SK-N-SH (cell line): Measurements from ENCODE around the gene CYP2W1. TPM values are rescaled to one million over a fixed set of nuclear protein-coding genes. Genes with fewer than 3 reads are reported as not detected.

Experiments
- CTCF ChIA-PET: fragments of 300-600, 350-600 bp; formaldehyde crosslinking; extraction: SDS; loops from one replicate; lab custom pipeline; 2021; lab: Yijun Ruan, JAX
- POLR2A ChIA-PET: fragments of 350-600 bp; sonication (Branson Sonifier 250); formaldehyde crosslinking; extraction: SDS; loops from one replicate; lab custom pipeline; 2020; ENCODE audit warnings: antibody characterized with exemption, inconsistent platforms; lab: Yijun Ruan, JAX
- DNase-seq: peaks from one replicate; pipeline ENCODE4 v3.0.0; 2012
- H2AFZ ChIP-seq: fragments of 200-600 bp; sonication (generic); 2 replicates; pipeline ENCODE4 v1.8.1; 2016; ENCODE audit warnings: antibody characterized with exemption, mild to moderate bottlenecking, low read depth
- H3F3A ChIP-seq: fragments of 200-600 bp; sonication (generic); replicated peaks from 2 replicates; pipeline ENCODE3; 2016; ENCODE audit warnings: antibody characterized with exemption, mild to moderate bottlenecking; ENCODE audit not compliant: insufficient read depth
- H3K27ac ChIP-seq, 2 experiments: fragments of 200-500 bp in 1 of 2; fragments of 200-600 bp in 1 of 2; sonication (Bioruptor generic) in 1 of 2; sonication (generic), shearing (Covaris generic) in 1 of 2; 2 replicates each; pipeline versions ENCODE4 v1.5.1 to v1.6.1; 2014 to 2016; ENCODE audit warnings: low read depth in 2 of 2, inconsistent platforms in 1 of 2, low read length in 1 of 2, mild to moderate bottlenecking in 1 of 2, mixed read lengths in 1 of 2
- H3K27me3 ChIP-seq: fragments of 200-600 bp; sonication (generic), shearing (Covaris generic); 2 replicates; pipeline ENCODE4 v1.6.1; 2016; ENCODE audit warnings: mixed run types; ENCODE audit not compliant: insufficient read depth
- H3K36me3 ChIP-seq, 2 experiments: fragments of 200-500 bp in 1 of 2; fragments of 200-600 bp in 1 of 2; sonication (Bioruptor generic) in 1 of 2; sonication (generic) in 1 of 2; replicated peaks in 1 of 2; 2 replicates each; pipeline versions ENCODE3 to v1.5.1; 2014 to 2016; ENCODE audit warnings: low read length in 1 of 2, mild to moderate bottlenecking in 1 of 2; ENCODE audit not compliant: insufficient read depth in 2 of 2, control insufficient read depth in 1 of 2
- H3K4me1 ChIP-seq, 2 experiments: fragments of 200-500 bp in 1 of 2; fragments of 200-600 bp in 1 of 2; sonication (Bioruptor generic) in 1 of 2; sonication (generic), shearing (Covaris generic) in 1 of 2; 2 replicates each; pipeline versions ENCODE4 v1.5.1 to v1.6.1; 2014 to 2016; ENCODE audit warnings: low read depth in 1 of 2, low read length in 1 of 2, mixed run types in 1 of 2; ENCODE audit not compliant: insufficient read depth in 2 of 2, control insufficient read depth in 1 of 2
- H3K4me2 ChIP-seq: fragments of 200-600 bp; sonication (generic), shearing (Covaris generic); 2 replicates; pipeline ENCODE4 v1.6.1; 2017; ENCODE audit warnings: mixed run types
- H3K4me3 ChIP-seq, 2 experiments: fragments of 200-500 bp in 1 of 2; fragments of 200-600 bp in 1 of 2; sonication (Bioruptor generic) in 1 of 2; sonication (generic), shearing (Covaris generic) in 1 of 2; 2 replicates each; pipeline versions ENCODE4 v1.5.1 to v1.8.1; 2014 to 2016; ENCODE audit warnings: low read depth in 2 of 2, inconsistent platforms in 1 of 2, low read length in 1 of 2, mild to moderate bottlenecking in 1 of 2, mixed read lengths in 1 of 2, moderate library complexity in 1 of 2
- H3K79me2 ChIP-seq: fragments of 200-600 bp; sonication (generic); 2 replicates; pipeline ENCODE4 v1.8.1; 2017; ENCODE audit warnings: mild to moderate bottlenecking; ENCODE audit not compliant: insufficient read depth
- H3K9ac ChIP-seq: fragments of 200-600 bp; sonication (generic); 2 replicates; pipeline ENCODE4 v1.6.1; 2017; ENCODE audit warnings: mixed run types
- H3K9me2 ChIP-seq: fragments of 200-600 bp; sonication (generic); 2 replicates; pipeline ENCODE4 v1.6.1; 2017; ENCODE audit warnings: mixed run types
- H3K9me3 ChIP-seq: fragments of 200-600 bp; sonication (generic); 2 replicates; pipeline ENCODE4 v1.6.1; 2017; ENCODE audit warnings: mixed run types, mild to moderate bottlenecking, moderate library complexity
- H4K20me1 ChIP-seq: fragments of 200-600 bp; sonication (generic); 2 replicates; pipeline ENCODE4 v1.6.1; 2017; ENCODE audit warnings: mild to moderate bottlenecking, mixed run types; ENCODE audit not compliant: insufficient read depth
- CHD2 ChIP-seq: fragments of 150-350 bp; IDR thresholded peaks from 2 replicates; pipeline ENCODE4 v1.6.1; 2018; ENCODE audit warnings: low read length; ENCODE audit not compliant: partially characterized antibody
- ELF1 ChIP-seq: IDR thresholded peaks from 2 replicates; pipeline ENCODE4 v1.4.0; 2012
- EP300 ChIP-seq, 2 experiments: IDR thresholded peaks; 2 replicates each; pipeline versions ENCODE4 v1.4.0 to v1.6.1; 2012; ENCODE audit warnings: borderline replicate concordance in 1 of 2, low read depth in 1 of 2, low read length in 1 of 2
- EZH2phosphoT487 ChIP-seq: fragments of 200-600 bp; sonication (generic); IDR thresholded peaks from 2 replicates; pipeline ENCODE4 v1.6.1; 2017; ENCODE audit warnings: low read depth, mixed run types, mild to moderate bottlenecking, antibody characterized with exemption, moderate library complexity, borderline replicate concordance
- FOSL2 ChIP-seq: IDR thresholded peaks from 2 replicates; pipeline ENCODE4 v1.4.0; 2012; ENCODE audit warnings: low read depth, mild to moderate bottlenecking, moderate library complexity, borderline replicate concordance
- GATA2 ChIP-seq: sonication (generic); formaldehyde crosslinking; IDR thresholded peaks from 2 replicates; pipeline ENCODE4 v1.5.0; 2020; ENCODE audit warnings: mild to moderate bottlenecking, missing genetic modification reagents
- NRF1 ChIP-seq: IDR thresholded peaks from 2 replicates; pipeline ENCODE4 v1.6.1; 2012; ENCODE audit warnings: low read depth, mild to moderate bottlenecking, low read length
- RCOR1 ChIP-seq: fragments of 150-350 bp; IDR thresholded peaks from 2 replicates; pipeline ENCODE4 v1.6.1; 2017; ENCODE audit warnings: antibody characterized with exemption, low read length
- RFX5 ChIP-seq: IDR thresholded peaks from 2 replicates; pipeline ENCODE4 v1.6.1; 2012; ENCODE audit warnings: mild to moderate bottlenecking, improper control_type of control experiment, low read length
- SMC3 ChIP-seq: IDR thresholded peaks from 2 replicates; pipeline ENCODE4 v1.6.1; 2012; ENCODE audit warnings: low read depth, low read length, improper control_type of control experiment
- TAF1 ChIP-seq: IDR thresholded peaks from 2 replicates; pipeline ENCODE4 v1.6.1; 2012; ENCODE audit warnings: low read depth, mild to moderate bottlenecking, low read length, moderate library complexity, borderline replicate concordance
- TEAD4 ChIP-seq: IDR thresholded peaks from 2 replicates; pipeline ENCODE4 v1.4.0; 2012; ENCODE audit warnings: mild to moderate bottlenecking, borderline replicate concordance; ENCODE audit not compliant: insufficient read depth
- YY1 ChIP-seq: IDR thresholded peaks from 2 replicates; pipeline ENCODE4 v1.4.0; 2012; ENCODE audit warnings: low read depth, mild to moderate bottlenecking
- WGBS: methylation state at CpG from one replicate; pipeline ENCODE4 v1.1.6; 2017; ENCODE audit warnings: low lambda C conversion rate; 5-methylcytosine and 5-hydroxymethylcytosine counted together
- polyA plus RNA-seq, 3 experiments: library from polyadenylated mRNA; depleted of rRNA; stranded (reverse); fragments of >200 nt; gene quantifications; 2 replicates each; pipeline ENCODE4 v1.2.3, GENCODE V29; 2012
- TF ChIP-seq, protein P1 (sequence below): fragments of 150-350 bp; IDR thresholded peaks from 2 replicates; pipeline ENCODE4 v1.6.1; 2016; ENCODE audit warnings: mild to moderate bottlenecking, low read depth, low read length
- TF ChIP-seq, protein P2 (sequence below): IDR thresholded peaks from 2 replicates; pipeline ENCODE4 v1.4.0; 2012; ENCODE audit warnings: low read depth
- TF ChIP-seq, protein P3 (sequence below): IDR thresholded peaks from 2 replicates; pipeline ENCODE4 v1.4.0; 2012; ENCODE audit warnings: low read depth, borderline replicate concordance
- TF ChIP-seq, protein P4 (sequence below): fragments of 150-350 bp; IDR thresholded peaks from 2 replicates; pipeline ENCODE4 v1.6.1; 2017; ENCODE audit warnings: antibody characterized with exemption, low read length, low read depth, borderline replicate concordance

Gene CYP2W1
- polyA plus RNA-seq, 1 of the 3 experiments (the other 2 are of a cell fraction), result 0.10 TPM

DNA sequence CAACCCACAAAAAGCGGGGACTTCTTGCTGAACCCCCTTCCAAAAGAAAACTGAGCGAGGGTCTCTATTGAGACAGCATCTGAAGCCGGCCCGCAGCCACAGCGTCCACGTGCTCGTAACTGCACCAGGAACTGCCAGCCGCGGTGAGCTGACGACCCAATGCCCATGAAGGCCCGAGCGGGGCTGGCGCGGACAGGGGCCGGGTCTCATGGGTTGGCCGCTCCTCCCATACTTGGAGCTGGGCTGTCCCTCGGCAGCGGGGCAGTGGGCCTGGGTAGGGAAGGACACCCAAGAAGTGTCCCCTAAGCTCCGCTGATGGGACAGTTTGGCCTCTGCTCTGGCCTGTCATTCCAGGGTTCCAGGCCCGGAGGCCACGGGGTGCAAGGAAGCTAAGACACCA, 22.3 kb downstream of the CYP2W1 start:
- Histone ChIP-seq H3K36me3 (peaks cover 8 to 35% of the 10 kb centered on the region in 2 experiments), H2AFZ (no peak overlapping the region), H3K79me2 (peaks cover 4% of the 10 kb centered on the region; the same call in 1 of the 2 replicates), H3K27ac (no peak overlapping the region), H3K4me2 (no peak overlapping the region), H3K4me3 (no peak overlapping the region), H3F3A (peaks cover 8% of the 10 kb centered on the region), H3K9me3 (no peaks in the 10 kb centered on the region), H3K4me1 (no peaks in the 10 kb centered on the region; a peak in 1 of 4 replicates), H3K9me2 (no peaks in the 10 kb centered on the region), H3K9ac (no peak overlapping the region), H4K20me1 (peaks cover 30% of the 10 kb centered on the region), H3K27me3 (no peaks in the 10 kb centered on the region)
- no peak for TF ChIP-seq SMC3
- no peak for TF ChIP-seq CHD2
- TF ChIP-seq, protein P1, sequence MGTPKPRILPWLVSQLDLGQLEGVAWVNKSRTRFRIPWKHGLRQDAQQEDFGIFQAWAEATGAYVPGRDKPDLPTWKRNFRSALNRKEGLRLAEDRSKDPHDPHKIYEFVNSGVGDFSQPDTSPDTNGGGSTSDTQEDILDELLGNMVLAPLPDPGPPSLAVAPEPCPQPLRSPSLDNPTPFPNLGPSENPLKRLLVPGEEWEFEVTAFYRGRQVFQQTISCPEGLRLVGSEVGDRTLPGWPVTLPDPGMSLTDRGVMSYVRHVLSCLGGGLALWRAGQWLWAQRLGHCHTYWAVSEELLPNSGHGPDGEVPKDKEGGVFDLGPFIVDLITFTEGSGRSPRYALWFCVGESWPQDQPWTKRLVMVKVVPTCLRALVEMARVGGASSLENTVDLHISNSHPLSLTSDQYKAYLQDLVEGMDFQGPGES, result no peak
- TF ChIP-seq RFX5, result no peak
- TF ChIP-seq FOSL2, result no peak
- TF ChIP-seq, protein P2, sequence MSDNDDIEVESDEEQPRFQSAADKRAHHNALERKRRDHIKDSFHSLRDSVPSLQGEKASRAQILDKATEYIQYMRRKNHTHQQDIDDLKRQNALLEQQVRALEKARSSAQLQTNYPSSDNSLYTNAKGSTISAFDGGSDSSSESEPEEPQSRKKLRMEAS, result no peak
- no peak for TF ChIP-seq EP300 (IDR thresholded peaks at IDR 0.05; ENCODE audit: borderline replicate concordance in 1 of 2, low read depth in 1 of 2, low read length in 1 of 2)
- TF ChIP-seq EZH2phosphoT487, result no peak
- no peak for TF ChIP-seq NRF1
- TF ChIP-seq, protein P3, sequence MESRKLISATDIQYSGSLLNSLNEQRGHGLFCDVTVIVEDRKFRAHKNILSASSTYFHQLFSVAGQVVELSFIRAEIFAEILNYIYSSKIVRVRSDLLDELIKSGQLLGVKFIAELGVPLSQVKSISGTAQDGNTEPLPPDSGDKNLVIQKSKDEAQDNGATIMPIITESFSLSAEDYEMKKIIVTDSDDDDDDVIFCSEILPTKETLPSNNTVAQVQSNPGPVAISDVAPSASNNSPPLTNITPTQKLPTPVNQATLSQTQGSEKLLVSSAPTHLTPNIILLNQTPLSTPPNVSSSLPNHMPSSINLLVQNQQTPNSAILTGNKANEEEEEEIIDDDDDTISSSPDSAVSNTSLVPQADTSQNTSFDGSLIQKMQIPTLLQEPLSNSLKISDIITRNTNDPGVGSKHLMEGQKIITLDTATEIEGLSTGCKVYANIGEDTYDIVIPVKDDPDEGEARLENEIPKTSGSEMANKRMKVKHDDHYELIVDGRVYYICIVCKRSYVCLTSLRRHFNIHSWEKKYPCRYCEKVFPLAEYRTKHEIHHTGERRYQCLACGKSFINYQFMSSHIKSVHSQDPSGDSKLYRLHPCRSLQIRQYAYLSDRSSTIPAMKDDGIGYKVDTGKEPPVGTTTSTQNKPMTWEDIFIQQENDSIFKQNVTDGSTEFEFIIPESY, result no peak
- no peak for TF ChIP-seq TEAD4
- TF ChIP-seq, protein P4, sequence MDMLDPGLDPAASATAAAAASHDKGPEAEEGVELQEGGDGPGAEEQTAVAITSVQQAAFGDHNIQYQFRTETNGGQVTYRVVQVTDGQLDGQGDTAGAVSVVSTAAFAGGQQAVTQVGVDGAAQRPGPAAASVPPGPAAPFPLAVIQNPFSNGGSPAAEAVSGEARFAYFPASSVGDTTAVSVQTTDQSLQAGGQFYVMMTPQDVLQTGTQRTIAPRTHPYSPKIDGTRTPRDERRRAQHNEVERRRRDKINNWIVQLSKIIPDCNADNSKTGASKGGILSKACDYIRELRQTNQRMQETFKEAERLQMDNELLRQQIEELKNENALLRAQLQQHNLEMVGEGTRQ, result no peak
- TF ChIP-seq GATA2 (CRISPR knock-in tag), result no peak
- TF ChIP-seq ELF1, result no peak
- TF ChIP-seq TAF1, result no peak
- TF ChIP-seq YY1, result no peak
- TF ChIP-seq RCOR1, result no peak
- WGBS, result 98% methylated on average over 15 of the region's 21 CpGs
- ChIA-PET POLR2A (no interaction called here), CTCF (interaction anchor here (1.4 to 3.4 kb wide), 6 partner anchors 10 to 139 kb away, joined by 3 to 42 read pairs (median 6); partner anchors contain the start of gene GPR146)
- DNase-seq, result no peak
